ENCODE measurements around the gene DCAF17. TPM values are rescaled to one million over a fixed set of nuclear protein-coding genes. Genes with fewer than 3 reads are reported as not detected.

The DCAF17 gene
- polyA plus RNA-seq, 1 experiment: 7.5 TPM

DNA sequence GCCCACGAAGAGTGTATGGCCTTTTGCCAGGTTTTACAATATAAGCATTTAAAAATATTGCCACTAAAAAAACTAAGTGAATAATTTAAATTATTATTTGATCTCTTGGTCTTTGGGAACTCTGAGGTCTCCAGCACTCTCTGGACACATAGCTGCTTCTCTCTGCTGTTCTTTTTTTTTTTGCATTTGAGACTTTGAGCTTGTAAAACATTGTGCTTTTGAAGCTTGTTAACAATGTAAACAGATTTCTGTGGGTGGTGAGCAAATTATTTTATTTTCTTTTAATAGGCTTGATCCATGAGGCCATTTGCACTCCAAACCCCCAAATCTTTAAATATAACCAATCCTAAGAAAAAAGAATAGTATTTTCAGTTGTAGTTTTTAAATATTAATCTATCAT lies 42.0 kb downstream of the DCAF17 start:
- no peak for DNase-seq (ENCODE audit: low read depth)
- CTCF ChIA-PET: no interaction called here
- Histone ChIP-seq H3K36me3 (ENCODE audit: control insufficient read depth, insufficient read depth, low read length) (no peaks in the 10 kb centered on the region; the same call in 1 of the 2 replicates), H3K27me3 (ENCODE audit: control insufficient read depth, insufficient read depth, low read length) (no peaks in the 10 kb centered on the region), H3K4me3 (ENCODE audit: low read depth, low read length) (no peak overlapping the region)
- POLR2A ChIA-PET: no interaction called here
- TF ChIP-seq, protein P1, sequence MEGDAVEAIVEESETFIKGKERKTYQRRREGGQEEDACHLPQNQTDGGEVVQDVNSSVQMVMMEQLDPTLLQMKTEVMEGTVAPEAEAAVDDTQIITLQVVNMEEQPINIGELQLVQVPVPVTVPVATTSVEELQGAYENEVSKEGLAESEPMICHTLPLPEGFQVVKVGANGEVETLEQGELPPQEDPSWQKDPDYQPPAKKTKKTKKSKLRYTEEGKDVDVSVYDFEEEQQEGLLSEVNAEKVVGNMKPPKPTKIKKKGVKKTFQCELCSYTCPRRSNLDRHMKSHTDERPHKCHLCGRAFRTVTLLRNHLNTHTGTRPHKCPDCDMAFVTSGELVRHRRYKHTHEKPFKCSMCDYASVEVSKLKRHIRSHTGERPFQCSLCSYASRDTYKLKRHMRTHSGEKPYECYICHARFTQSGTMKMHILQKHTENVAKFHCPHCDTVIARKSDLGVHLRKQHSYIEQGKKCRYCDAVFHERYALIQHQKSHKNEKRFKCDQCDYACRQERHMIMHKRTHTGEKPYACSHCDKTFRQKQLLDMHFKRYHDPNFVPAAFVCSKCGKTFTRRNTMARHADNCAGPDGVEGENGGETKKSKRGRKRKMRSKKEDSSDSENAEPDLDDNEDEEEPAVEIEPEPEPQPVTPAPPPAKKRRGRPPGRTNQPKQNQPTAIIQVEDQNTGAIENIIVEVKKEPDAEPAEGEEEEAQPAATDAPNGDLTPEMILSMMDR (IDR thresholded peaks at IDR 0.05; ENCODE audit: insufficient read depth, low read depth, low read length): no peak

DNA sequence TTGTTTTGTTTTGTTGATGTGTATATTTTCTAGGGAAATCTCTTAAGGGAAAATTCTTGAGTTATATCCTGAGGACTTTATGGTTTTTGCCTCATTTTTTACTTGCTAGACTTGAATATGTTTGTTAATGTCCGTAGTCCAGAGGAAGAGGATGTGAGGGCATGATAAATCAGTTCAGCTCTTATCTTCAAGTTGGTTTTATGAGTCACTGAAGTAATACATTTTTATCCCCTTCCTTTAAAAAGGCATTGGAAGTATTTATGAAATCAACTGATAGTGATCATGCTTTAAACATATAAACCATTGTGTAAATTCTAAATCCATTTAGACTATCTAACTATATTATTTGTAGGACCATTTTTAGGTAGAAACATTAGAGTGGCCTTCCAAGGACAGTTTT lies 44.3 kb downstream of the DCAF17 start:
- no peak for DNase-seq (ENCODE audit: low read depth)
- TF ChIP-seq, protein P1 (IDR thresholded peaks at IDR 0.05; ENCODE audit: insufficient read depth, low read depth, low read length): no peak
- Histone ChIP-seq H3K4me3 (ENCODE audit: low read depth, low read length) (no peak overlapping the region), H3K27me3 (ENCODE audit: control insufficient read depth, insufficient read depth, low read length) (no peaks in the 10 kb centered on the region), H3K36me3 (ENCODE audit: control insufficient read depth, insufficient read depth, low read length) (no peaks in the 10 kb centered on the region; the same call in 1 of the 2 replicates)
- ChIA-PET CTCF (interaction anchor here (1.5 kb wide), 1 partner anchor 10 kb away, joined by 3 read pairs; no protein-coding TSS in a partner anchor), POLR2A (no interaction called here)

DNA sequence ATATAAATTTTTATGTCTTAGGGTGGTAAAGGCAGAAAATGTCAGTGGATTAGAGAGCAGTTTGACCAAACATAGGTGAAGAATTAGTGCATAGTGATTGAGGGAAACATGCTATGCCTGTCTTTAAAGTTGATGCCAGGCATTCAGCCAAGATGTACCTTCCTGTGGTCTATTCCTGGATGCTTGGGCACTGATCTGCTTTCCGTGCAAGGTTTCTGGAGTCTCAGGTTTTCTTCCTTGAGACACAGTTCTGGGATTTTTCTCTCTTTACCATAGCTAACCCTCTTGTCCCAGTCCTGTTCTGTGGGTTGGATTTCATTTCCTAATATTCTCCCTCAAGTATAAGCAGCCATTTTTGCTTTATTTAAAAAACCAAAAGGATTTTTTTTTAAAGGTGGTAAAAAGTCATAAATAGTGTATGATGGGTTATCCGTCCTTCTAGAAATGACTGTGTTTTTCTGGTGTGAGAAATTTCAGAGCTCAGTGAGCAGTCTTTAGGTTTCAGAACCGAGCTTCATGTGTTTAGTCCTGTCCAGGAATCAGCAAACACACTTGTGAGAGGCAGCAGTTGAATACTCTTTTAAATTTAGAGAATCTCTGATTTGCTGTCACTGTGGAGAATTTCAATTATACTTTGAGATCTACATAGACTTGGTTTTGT lies 45.3 kb downstream of the DCAF17 start:
- ChIA-PET CTCF (interaction anchor here (1.5 kb wide), 1 partner anchor 9 kb away, joined by 3 read pairs; no protein-coding TSS in a partner anchor), POLR2A (no interaction called here)
- no peak for DNase-seq (ENCODE audit: low read depth)
- Histone ChIP-seq H3K4me3 (ENCODE audit: low read depth, low read length) (no peak overlapping the region), H3K36me3 (ENCODE audit: control insufficient read depth, insufficient read depth, low read length) (no peaks in the 10 kb centered on the region; the same call in 1 of the 2 replicates), H3K27me3 (ENCODE audit: control insufficient read depth, insufficient read depth, low read length) (no peaks in the 10 kb centered on the region)
- TF ChIP-seq, protein P1 (IDR thresholded peaks at IDR 0.05; ENCODE audit: insufficient read depth, low read depth, low read length): no peak

DNA sequence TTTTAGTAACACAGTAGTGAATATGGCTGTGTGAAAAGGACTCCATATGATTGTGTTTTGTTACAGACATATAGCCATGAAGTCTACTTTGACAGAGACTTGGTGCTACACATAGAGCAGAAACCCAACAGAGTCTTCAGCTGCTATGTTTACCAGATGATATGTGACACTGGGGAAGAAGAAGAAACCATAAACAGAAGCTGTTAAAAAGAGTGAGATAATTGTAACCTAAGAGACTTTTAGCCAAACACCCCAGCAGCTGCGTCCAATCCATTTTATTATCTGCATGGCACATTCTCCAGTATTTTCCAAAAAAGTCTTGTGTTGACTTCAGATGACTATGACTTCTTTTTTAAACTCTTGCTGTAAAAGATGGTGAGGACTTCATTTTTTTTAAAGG lies 46.9 kb downstream of the DCAF17 start:
- Histone ChIP-seq H3K27me3 (ENCODE audit: control insufficient read depth, insufficient read depth, low read length) (no peaks in the 10 kb centered on the region), H3K4me3 (ENCODE audit: low read depth, low read length) (no peak overlapping the region), H3K36me3 (ENCODE audit: control insufficient read depth, insufficient read depth, low read length) (no peaks in the 10 kb centered on the region)
- ChIA-PET CTCF (no interaction called here), POLR2A (no interaction called here)
- TF ChIP-seq, protein P1 (IDR thresholded peaks at IDR 0.05; ENCODE audit: insufficient read depth, low read depth, low read length): no peak
- DNase-seq (ENCODE audit: low read depth): no peak

DNA sequence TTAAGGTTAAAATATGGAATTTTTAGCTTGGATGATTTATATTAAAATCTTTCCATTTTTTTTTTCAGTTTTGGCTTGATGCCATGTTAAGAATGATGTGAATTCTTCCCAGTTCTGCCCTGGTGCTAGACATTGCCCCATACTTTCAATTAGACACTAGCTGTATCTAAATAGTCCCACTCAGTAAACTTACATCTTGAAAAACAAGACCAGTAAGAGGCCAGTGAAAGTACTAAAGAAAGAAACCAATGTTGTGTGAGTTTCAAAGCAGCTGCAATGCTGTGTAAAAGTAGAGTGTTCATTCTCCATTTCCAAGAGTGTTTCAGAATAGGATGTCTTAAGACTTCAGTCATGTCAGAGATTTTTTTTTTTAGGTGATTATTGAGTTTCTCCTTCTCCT lies 48.3 kb downstream of the DCAF17 start:
- Histone ChIP-seq H3K27me3 (ENCODE audit: control insufficient read depth, insufficient read depth, low read length) (no peaks in the 10 kb centered on the region), H3K36me3 (ENCODE audit: control insufficient read depth, insufficient read depth, low read length) (no peaks in the 10 kb centered on the region), H3K4me3 (ENCODE audit: low read depth, low read length) (no peak overlapping the region)
- POLR2A ChIA-PET: no interaction called here
- CTCF ChIA-PET: interaction anchor here (0.6 kb wide), 1 partner anchor 90 kb away, joined by 3 read pairs; no protein-coding TSS in a partner anchor
- TF ChIP-seq, protein P1 (IDR thresholded peaks at IDR 0.05; ENCODE audit: insufficient read depth, low read depth, low read length): no peak
- no peak for DNase-seq (ENCODE audit: low read depth)

Data from BJ (cell line).